Type B pancreatic cell (in vitro differentiated cells): ENCODE measurements around the gene SSR3. TPM values are rescaled to one million over a fixed set of nuclear protein-coding genes. Genes with fewer than 3 reads are reported as not detected.

Experiments used
- DNase-seq: peaks from one replicate; pipeline ENCODE4 v3.0.0; 2021; ENCODE audit warnings: mixed read lengths; ENCODE audit not compliant: unreplicated experiment; ENCODE audit errors: extremely low spot score
- H3K27ac Mint-ChIP-seq: 2 replicates; pipeline ENCODE4 v1.8.0; 2021; ENCODE audit warnings: mild to moderate bottlenecking, mixed read lengths
- H3K27me3 Mint-ChIP-seq: 2 replicates; pipeline ENCODE4 v1.8.0; 2021; ENCODE audit warnings: mixed read lengths
- H3K36me3 Mint-ChIP-seq: 2 replicates; pipeline ENCODE4 v1.8.0; 2021; ENCODE audit warnings: mixed read lengths
- H3K4me1 Mint-ChIP-seq: one replicate; pipeline ENCODE4 v1.8.0; 2021; ENCODE audit warnings: mixed read lengths; ENCODE audit not compliant: unreplicated experiment
- H3K4me3 Mint-ChIP-seq: 2 replicates; pipeline ENCODE4 v1.8.0; 2021; ENCODE audit warnings: mild to moderate bottlenecking, mixed read lengths
- H3K9me3 Mint-ChIP-seq: 2 replicates; pipeline ENCODE4 v1.8.0; 2021; ENCODE audit warnings: mixed read lengths
- total RNA-seq: library from RNA; stranded (reverse); gene quantifications from 2 replicates; pipeline ENCODE4 v1.2.1, GENCODE V29; 2021; ENCODE audit warnings: low replicate concordance
- TF ChIP-seq, protein P1 (sequence below): fragments of 200-600 bp; sonication (generic); conservative IDR thresholded peaks from 2 replicates; pipeline ENCODE4 v1.5.0; 2021; ENCODE audit warnings: antibody characterized with exemption, mild to moderate bottlenecking

Gene SSR3
- total RNA-seq, 1 donor from 2014 or later, result 170 TPM

DNA sequence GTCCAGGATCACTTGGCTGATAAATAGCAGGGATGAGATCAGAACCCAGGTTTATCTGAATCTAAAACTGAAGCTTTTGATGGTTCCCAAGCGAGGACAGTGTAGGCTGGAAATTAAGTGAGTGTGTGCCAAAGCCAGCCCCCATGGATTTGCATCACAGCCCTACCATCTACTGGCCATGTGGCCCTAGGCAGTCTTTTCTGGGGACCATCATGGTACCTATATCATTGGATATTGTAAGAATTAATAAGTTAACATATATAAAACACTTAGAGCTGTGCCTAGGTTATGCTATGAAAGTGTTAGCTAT, 32.8 kb upstream of the SSR3 start:
- TF ChIP-seq, protein P1, sequence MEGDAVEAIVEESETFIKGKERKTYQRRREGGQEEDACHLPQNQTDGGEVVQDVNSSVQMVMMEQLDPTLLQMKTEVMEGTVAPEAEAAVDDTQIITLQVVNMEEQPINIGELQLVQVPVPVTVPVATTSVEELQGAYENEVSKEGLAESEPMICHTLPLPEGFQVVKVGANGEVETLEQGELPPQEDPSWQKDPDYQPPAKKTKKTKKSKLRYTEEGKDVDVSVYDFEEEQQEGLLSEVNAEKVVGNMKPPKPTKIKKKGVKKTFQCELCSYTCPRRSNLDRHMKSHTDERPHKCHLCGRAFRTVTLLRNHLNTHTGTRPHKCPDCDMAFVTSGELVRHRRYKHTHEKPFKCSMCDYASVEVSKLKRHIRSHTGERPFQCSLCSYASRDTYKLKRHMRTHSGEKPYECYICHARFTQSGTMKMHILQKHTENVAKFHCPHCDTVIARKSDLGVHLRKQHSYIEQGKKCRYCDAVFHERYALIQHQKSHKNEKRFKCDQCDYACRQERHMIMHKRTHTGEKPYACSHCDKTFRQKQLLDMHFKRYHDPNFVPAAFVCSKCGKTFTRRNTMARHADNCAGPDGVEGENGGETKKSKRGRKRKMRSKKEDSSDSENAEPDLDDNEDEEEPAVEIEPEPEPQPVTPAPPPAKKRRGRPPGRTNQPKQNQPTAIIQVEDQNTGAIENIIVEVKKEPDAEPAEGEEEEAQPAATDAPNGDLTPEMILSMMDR, result no peak
- Mint-ChIP-seq H3K9me3 (no peaks in the 10 kb centered on the region), H3K4me1 (no peaks in the 10 kb centered on the region), H3K36me3 (no peaks in the 10 kb centered on the region), H3K4me3 (no peak overlapping the region), H3K27me3 (no peaks in the 10 kb centered on the region), H3K27ac (no peak overlapping the region)
- no peak for DNase-seq

DNA sequence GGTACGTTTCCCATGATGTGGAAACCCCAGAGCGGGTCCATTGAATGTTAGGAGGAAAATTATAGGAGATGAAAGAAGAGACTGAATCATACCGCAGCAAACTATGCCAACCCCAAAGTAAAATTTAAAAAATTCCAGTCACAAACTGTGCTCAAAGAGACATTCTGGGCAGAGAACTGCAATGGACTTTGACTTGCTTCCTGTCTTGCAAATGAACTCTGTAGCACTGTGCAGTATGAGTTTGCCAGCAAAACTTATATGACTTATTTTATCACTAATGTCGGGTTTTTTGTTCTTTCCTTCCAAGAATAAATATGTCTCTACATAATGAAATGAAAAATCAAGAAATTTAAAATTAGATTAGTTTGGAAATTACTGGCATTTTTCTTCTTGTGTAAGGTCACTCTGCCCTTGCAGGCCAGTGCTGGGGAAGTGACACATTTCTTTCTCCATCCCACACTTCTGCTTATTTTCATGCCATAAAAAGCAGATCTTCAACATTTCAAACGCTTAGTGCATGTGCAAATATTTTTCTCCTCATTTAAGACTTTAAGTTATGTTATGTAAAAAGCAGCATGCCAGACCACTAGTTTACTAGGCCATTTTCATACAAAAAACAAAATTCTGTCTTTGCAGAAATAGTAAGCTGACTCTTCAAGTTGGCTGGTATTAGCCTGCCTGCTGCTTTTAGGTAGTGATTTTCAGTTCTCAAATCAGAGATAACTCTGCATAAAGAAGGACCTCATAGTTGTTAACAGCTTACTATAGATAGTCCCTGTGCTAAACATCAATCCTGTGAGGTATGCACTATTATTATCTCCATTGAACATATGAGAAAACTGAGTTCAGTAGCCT, 32.2 kb upstream of the SSR3 start:
- H3K36me3 Mint-ChIP-seq, result no peaks in the 10 kb centered on the region
- no peaks in the 10 kb centered on the region for H3K4me1 Mint-ChIP-seq
- H3K27me3 Mint-ChIP-seq, result no peaks in the 10 kb centered on the region
- TF ChIP-seq, protein P1, result no peak
- H3K9me3 Mint-ChIP-seq, result no peaks in the 10 kb centered on the region
- no peak for DNase-seq
- no peak overlapping the region for H3K4me3 Mint-ChIP-seq
- H3K27ac Mint-ChIP-seq, result no peak overlapping the region

DNA sequence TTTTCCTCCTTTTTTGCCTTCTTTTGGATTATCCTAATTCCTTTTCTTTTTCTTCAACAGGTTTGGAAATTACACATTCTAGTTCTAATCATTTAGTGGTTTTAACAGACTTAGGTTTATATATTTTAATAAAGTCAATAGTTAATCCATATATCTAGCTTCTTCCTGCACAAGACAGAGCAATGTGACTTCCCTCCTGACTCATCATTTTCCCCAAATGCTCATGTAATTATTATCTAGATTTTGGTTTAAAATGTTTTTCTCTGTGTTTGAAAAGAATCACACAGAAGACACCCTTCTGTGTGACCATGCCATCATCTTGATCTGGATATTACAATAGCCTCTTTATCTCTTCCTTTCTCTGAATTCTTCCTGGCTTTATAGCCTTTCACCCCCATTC, 28.6 kb upstream of the SSR3 start:
- H3K27ac Mint-ChIP-seq, result no peak overlapping the region
- TF ChIP-seq, protein P1, result no peak

DNA sequence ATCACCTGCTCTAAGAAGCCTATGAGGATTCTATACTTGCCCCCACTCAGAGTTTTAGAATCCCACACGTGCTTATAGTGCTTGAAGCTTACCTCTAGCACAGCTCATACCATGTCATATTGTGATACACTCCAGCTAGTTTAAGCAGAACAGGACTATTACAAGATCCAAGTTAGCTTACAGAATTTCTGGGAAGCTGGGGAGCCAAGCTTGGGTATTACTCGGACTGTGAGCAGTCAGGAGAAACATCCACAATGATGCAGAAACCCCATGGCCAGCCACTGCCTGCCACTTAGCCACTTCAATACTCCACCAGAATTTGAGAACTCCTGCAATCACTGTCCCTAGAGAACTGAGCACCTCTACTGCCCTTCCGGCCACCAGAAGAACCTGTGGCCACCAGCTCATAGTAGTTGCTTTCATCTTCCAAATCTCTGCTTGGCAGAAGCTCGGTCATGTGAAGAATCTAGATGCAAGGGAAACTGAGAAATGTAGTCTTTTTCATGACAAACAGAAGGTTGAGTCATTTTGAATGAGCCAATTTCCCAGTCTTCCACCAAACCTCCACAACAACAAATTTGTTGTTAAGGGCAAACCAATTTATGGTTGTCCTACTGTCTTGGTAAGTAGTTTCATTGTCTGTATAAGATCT, 27.7 kb upstream of the SSR3 start:
- Mint-ChIP-seq H3K4me1 (no peaks in the 10 kb centered on the region), H3K27ac (no peak overlapping the region), H3K4me3 (no peak overlapping the region), H3K27me3 (no peaks in the 10 kb centered on the region), H3K9me3 (no peaks in the 10 kb centered on the region), H3K36me3 (no peaks in the 10 kb centered on the region)
- TF ChIP-seq, protein P1, result no peak
- no peak for DNase-seq

More for the DNA sequence above, 28.6 kb upstream of the SSR3 start:
- H3K27me3 Mint-ChIP-seq, result no peaks in the 10 kb centered on the region
- no peaks in the 10 kb centered on the region for H3K4me1 Mint-ChIP-seq
- no peaks in the 10 kb centered on the region for H3K36me3 Mint-ChIP-seq
- H3K4me3 Mint-ChIP-seq, result no peak overlapping the region
- H3K9me3 Mint-ChIP-seq, result no peaks in the 10 kb centered on the region
- DNase-seq, result no peak

DNA sequence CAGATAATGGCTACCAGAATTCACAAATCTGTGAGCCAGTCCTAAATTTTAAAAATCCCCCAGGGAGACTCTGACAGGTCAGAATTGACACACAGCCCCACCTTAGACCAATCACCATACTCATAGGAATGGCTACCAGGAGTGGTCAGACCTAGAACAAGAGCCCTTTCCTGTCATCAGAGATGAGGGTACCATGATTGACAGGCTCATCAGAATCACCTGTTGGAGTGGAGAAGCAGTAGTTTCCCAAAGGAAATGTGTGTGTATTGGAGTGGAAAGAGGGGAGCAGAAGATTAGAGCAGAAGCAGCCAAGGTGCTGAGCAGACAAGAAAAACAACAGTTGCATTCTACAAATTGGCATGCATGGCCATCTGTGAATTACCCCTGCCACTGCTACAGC, 27.0 kb upstream of the SSR3 start:
- no peak for DNase-seq
- H3K4me3 Mint-ChIP-seq, result no peak overlapping the region
- no peaks in the 10 kb centered on the region for H3K27me3 Mint-ChIP-seq
- no peaks in the 10 kb centered on the region for H3K4me1 Mint-ChIP-seq
- H3K27ac Mint-ChIP-seq, result no peak overlapping the region
- H3K9me3 Mint-ChIP-seq, result no peaks in the 10 kb centered on the region
- TF ChIP-seq, protein P1, result no peak
- no peaks in the 10 kb centered on the region for H3K36me3 Mint-ChIP-seq
